Hematopoietic multipotent progenitor cell treated with erythropoietin and hydrocortisone succinate and interleukin-3 and kit ligand, for 6 days (in vitro differentiated cells): ENCODE measurements around the gene UCMA.
"Not testable (repeated sequence)": the region's sequence is repeated elsewhere in the genome, so short reads cannot be mapped to it uniquely, and the experiment has no call there.

Source experiments
- DNase-seq: peaks from one replicate; pipeline ENCODE4 v3.0.0-alpha.2; 2015

The UCMA gene, protein sequence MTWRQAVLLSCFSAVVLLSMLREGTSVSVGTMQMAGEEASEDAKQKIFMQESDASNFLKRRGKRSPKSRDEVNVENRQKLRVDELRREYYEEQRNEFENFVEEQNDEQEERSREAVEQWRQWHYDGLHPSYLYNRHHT

GRCh38 chr10:13234172-13234571, at the start of gene UCMA:
UCMA (minus strand) TSS chr10:13234374; CDS start chr10:13234258, 116 bp downstream.
- no peak for DNase-seq

- not testable (repeated sequence) for DNase-seq
These were observed 48.2 kb upstream of the UCMA start for GRCh38 chr10:13282348-13282747.

DNA sequence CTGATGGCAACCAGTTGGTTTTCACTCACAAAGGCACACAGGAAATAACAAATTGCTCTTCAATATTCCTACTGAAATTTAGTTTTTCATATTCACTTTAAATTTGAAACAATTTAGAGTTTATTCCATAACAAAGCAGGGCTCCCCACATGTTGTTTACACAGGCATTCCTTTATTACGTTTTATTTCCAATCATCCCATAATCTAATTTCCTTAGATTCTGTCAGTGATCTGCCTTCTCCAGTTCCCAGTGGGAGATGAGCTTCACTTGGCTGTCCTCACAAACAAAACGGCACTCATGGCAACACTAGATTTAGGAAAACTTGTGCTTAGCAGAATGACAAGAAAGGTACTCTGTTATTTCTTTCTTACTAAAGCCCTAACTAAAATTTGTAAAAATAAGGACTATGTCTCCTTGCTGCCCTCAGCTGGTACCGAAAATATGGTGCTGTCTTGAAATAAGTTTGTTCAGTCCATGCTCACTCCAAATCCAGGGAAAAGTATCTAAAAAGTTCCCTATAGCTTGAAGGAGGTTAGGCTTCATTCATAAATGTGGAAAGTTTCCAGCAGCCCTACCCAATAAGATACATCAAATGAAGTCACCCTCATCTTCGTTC, 42.7 kb upstream of the UCMA start:
- no peak for DNase-seq

GRCh38 chr10:13276146-13276545, 42.0 kb upstream of the UCMA start:
- not testable (repeated sequence) for DNase-seq

DNA sequence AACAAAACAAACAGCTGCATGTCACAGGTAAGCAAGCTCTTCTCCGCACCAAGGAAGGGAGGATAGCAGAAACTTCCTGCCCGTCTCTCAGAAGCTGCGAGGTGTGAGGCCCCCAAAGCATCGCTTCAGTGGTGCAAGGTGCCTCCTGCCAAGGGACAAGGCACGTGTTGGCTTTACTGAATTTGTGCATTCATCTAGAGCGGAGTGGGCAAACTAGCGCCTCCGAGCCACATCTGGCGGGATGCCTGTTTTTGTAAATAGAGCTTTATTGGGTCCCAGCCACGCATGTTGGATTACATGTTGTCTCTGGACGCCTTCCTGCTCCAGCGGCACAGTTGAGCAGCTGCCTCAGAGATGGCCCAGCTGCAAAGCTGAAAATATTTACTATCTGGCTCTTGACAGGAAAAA, 38.0 kb upstream of the UCMA start:
- no peak for DNase-seq

DNA sequence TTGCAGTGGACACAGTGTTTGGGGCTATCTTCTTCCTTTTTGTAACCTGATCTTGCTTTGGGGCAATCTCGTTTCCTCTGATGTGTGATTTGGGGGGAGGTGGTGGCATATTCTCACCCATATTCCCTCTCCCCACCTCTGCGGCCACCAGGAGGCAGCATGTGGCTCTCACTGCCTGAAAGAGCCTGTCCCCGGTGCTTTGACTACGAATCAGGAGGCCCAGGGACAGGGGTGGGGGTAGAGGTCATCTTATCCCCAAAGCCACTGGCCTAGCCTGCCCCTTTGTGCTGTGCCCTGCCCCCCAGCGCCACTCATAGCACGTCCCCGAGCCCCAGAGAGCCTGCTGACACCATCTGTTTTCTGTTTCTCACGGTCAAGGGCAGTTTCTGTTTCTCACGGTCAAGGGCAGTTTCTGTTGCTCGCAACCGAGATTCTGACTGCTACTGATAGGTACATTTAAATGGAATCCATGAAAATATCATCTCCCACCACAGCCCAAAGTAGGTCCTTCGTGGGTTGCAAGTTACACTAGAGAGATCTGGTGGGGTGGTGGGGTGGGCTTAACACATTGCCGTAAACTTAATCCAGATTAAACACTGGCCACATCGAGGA, 37.5 kb upstream of the UCMA start:
- DNase-seq, result peak; percentile 72

DNA sequence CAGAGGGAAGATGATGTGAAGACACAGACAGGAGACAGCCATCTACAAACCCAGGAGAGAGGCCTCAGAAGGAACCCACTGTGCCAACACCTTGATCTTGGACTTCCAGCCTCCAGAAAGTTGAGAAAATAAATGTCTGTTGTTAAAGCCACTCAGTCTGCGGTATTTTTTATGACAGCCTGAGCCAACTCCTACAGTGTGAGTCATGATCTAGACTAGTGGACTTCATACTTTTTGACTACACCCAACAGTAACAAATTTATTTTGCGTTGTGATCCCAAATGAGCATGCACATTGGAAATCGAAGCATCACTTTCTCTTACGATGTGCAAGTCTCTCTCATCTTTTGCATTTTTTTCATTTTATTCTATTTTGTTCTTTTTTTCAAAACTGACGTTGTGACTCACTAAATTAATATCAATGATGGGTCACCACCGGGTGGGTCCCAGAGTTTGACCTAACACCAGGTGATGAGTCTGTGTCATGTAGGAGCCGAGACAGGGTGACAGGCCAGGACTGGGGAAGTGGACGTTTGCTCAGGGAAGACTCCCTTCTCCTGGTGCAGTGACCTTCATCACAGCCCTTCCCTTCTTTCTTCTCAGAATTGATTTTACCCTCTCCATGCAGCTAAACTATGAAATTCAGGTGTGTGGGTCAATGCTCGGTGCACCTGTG, 36.8 kb upstream of the UCMA start:
- no peak for DNase-seq

DNA sequence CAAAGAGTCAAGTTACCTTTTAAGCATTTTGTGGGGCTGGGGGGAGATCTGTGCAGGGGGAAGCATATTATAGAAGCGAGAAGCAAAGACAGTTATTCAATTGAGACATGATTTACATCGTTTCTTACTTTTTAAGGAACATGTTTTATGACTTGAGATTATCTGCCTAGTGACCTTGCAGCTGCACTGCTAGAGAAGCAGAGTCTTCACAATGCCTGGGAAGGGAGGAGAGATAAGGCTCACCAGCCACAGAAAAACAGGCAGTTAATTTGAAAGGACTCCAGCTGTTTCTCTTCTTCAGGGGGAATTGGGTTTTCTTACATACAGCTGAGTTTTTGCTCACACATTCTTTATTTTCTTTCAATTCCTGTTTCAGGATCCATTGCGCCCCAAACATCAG, 34.7 kb upstream of the UCMA start:
- DNase-seq, result peak; percentile 91

DNA sequence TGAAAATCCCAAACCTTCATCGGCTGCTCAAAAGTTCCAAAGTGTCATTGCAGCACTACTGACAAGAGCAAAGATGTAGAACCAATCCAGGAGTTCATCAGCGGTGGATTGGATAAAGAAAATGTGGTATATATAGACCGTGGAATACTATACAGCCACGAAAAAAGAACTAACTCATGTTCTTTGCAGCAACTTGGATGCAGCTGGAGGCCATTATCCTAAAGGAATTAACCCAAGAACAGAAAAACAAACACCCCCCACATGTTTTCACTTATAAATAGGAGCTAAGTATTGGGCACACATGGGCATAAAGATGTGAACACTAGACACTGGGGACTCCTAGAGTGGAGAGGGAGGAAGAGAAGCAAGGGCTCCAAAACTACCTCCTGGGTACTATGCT, 34.1 kb upstream of the UCMA start:
- no peak for DNase-seq

DNA sequence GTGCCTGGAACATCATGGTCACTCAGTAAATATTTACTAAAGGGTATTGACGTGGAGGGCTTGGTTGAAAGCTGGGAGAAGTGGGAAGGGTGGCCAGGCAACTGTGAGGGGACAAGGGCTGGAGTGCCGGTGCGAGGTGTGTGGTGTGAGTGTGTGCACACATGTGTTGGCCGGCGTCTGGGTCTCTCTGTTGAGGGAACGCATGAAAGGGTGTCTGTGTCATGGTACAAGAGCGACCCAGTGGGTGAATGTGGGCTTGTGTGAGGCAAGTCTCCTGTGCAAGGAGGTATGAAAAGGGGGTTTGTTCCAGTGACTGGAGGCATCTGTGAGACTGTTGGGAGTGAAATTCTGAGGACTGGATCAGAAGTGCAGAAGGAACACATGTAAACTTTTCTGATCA, 29.4 kb upstream of the UCMA start:
- DNase-seq, result no peak

- no peak for DNase-seq
These were observed 28.3 kb upstream of the UCMA start for GRCh38 chr10:13262433-13262832.

GRCh38 chr10:13257621-13258140, 23.5 kb upstream of the UCMA start:
- DNase-seq, result no peak

GRCh38 chr10:13256627-13257026, 22.5 kb upstream of the UCMA start:
- no peak for DNase-seq

- no peak for DNase-seq
These were observed 19.6 kb upstream of the UCMA start for GRCh38 chr10:13253726-13254125.

- DNase-seq, result no peak
These were observed 13.6 kb upstream of the UCMA start for GRCh38 chr10:13247784-13248183.

DNA sequence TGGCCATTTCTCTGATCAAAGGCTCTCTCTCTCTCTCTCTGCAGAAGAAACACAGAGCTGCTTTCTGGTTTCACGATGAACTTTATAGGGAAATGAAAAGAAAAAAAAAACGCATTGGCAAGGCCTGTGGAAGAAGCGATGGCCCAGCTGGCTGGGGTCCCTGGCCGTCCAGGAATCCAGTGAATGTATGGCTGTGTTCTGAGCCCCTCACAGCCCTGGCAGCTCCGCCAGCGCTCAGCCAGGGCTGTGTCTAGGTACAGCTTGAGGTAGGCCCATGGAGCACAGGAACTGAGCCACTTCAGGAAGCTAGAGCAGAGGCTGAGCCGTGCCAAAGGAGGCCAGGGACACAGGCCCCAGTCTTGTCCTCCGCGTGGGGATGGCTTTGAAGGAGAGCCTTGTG, 13.1 kb upstream of the UCMA start:
- DNase-seq, result no peak

DNA sequence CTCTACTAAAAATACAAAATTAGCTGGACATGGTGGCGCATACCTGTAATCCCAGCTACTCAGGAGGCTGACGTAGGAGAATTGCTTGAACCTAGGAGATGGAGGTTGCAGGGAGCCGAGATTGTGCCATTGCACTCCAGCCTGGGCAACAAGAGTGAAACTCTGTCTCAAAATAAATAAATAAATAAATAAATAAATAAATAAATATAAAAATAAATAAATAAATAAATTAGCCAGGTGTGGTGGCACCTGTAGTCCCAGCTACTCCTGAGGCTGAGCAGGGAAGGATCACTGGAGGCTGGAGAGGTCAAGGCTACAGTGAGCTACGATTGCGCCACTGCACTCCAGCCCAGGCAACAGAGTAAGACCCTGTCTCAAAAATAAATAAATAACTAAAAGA, 8.1 kb upstream of the UCMA start:
- not testable (repeated sequence) for DNase-seq

GRCh38 chr10:13241613-13242012, 7.4 kb upstream of the UCMA start:
- no peak for DNase-seq

DNA sequence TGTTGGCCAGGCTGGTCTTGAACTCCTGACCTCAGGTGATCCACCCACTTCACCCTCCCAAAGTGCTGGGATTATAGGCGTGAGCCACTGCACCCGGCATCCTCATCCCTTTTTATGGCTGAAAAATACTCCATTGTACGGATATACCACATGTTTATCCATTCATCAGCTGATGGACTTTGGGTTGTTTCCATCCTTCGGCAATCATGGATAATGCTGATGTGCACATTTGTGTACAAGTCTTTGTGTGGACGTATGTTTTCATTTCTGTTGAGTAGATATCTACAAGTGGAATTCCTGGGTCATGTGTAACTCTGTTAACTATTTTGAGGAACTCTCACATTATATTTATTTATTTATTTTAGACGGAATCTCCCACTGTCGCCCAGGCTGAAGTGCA, 5.7 kb upstream of the UCMA start:
- DNase-seq, result no peak

GRCh38 chr10:13238271-13239077, 4.3 kb upstream of the UCMA start:
- no peak for DNase-seq

GRCh38 chr10:13236638-13237037, 2.5 kb upstream of the UCMA start:
- no peak for DNase-seq

GRCh38 chr10:13234736-13235135, 562 bp upstream of the UCMA start:
- DNase-seq, result not testable (repeated sequence)

DNA sequence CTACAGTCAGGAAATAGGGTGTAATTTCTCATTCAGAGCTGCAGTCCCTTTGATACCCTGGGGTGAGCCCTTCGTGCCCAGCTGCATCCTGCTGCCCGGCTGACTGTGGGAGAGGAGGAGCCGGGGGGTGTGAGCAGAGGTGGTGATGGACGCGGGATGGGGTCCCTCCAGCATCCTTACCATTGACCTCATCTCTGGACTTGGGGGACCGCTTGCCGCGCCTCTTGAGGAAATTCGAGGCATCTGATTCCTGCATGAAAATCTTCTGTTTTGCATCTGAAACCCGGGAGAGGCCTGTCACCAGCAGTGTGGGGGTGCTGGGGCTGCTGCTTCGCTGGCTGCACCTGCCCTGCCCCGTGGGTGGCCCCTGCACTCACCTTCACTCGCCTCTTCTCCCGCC, 816 bp downstream of the UCMA start:
- no peak for DNase-seq
